Sigmoid colon (tissue), 7 donors: Measurements from ENCODE around the gene TPTE2. TPM values are rescaled to one million over a fixed set of nuclear protein-coding genes. Genes with fewer than 3 reads are reported as not detected.

Source experiments
- DNase-seq: peaks from one replicate; pipeline ENCODE4 v3.0.0-alpha.2; 2019
- H3K27ac ChIP-seq, 4 donors: fragments of 200-600 bp; sonication (generic); one replicate each; pipeline ENCODE4 v1.5.1; 2016 to 2019; ENCODE audit warnings: mild to moderate bottlenecking in 1 of 4
- H3K27me3 ChIP-seq, 3 donors: fragments of 200-600 bp; sonication (generic); one replicate each; pipeline ENCODE4 v1.5.1; 2019; ENCODE audit warnings: mild to moderate bottlenecking in 1 of 3
- H3K36me3 ChIP-seq, 4 donors: fragments of 200-600 bp; sonication (generic); one replicate each; pipeline ENCODE4 v1.5.1; 2016 to 2019
- H3K4me1 ChIP-seq, 4 donors: fragments of 200-600 bp; sonication (generic); one replicate each; pipeline ENCODE4 v1.5.1; 2017 to 2019
- H3K4me3 ChIP-seq, 4 donors: fragments of 200-600 bp; sonication (generic); one replicate each; pipeline ENCODE4 v1.5.1; 2017 to 2019; ENCODE audit warnings: mild to moderate bottlenecking in 2 of 4, moderate library complexity in 1 of 4
- H3K9me3 ChIP-seq, 4 donors: fragments of 200-600 bp in 3 of 4; sonication (generic) in 3 of 4; one replicate each; pipeline versions ENCODE4 v1.5.1 to v1.6.1; 2013 to 2019
- CTCF ChIP-seq, 4 experiments: fragments of 450-650 bp in 3 of 4; fragments of 200-600 bp in 1 of 4; IDR thresholded peaks; one replicate each; pipeline ENCODE4 v1.5.1; 2016 to 2019; ENCODE audit warnings: antibody characterized with exemption in 4 of 4, mild to moderate bottlenecking in 3 of 4, moderate library complexity in 2 of 4
- EP300 ChIP-seq, 4 donors: sonication (generic); formaldehyde crosslinking; IDR thresholded peaks; one replicate each; pipeline ENCODE4 v1.6.1; 2017; ENCODE audit warnings: antibody characterized with exemption in 4 of 4
- POLR2A ChIP-seq, 2 donors: fragments of 450-650 bp; IDR thresholded peaks; one replicate each; pipeline ENCODE4 v1.6.1; 2016; ENCODE audit warnings: antibody characterized with exemption in 2 of 2, mild to moderate bottlenecking in 2 of 2, moderate library complexity in 2 of 2
- POLR2AphosphoS5 ChIP-seq, 4 donors: sonication (generic); formaldehyde crosslinking; IDR thresholded peaks; one replicate each; pipeline ENCODE4 v1.6.1; 2017; ENCODE audit warnings: antibody characterized with exemption in 4 of 4
- WGBS, 2 donors: extraction: QIAGEN DNeasy Blood & Tissue Kit; methylation state at CpG; one replicate each; pipeline ENCODE4 v1.1.7; 2013; 5-methylcytosine and 5-hydroxymethylcytosine counted together
- intact Hi-C: fragments of 100-400 bp; cut with DNase I; formaldehyde crosslinking; loops from one replicate; pipeline ENCODE4 v1.15.1; 2023
- polyA plus RNA-seq, 3 donors: library from polyadenylated mRNA; stranded (reverse); fragments of 200-250 nt; gene quantifications; one replicate each; pipeline ENCODE4 v1.2.3, GENCODE V29; 2013
- total RNA-seq, 4 donors: library from RNA; depleted of rRNA; stranded (reverse); fragments of >200 nt; gene quantifications; one replicate each; pipeline ENCODE4 v1.1.0, GENCODE V29; 2016
- donor health status: healthy with polysubstance abuse.
- donor health status: Bipolar disorder and iron deficiency.
- donor health status: healthy.

Gene TPTE2
- total and polyA plus RNA-seq, 7 donors, result 0.04 to 0.99 TPM; not detected in 5

GRCh38 chr13:19596086-19596485 is 34.8 kb upstream of the TPTE2 start:
- H3K4me1 ChIP-seq, result no peaks in the 10 kb centered on the region
- H3K27me3 ChIP-seq, result peaks cover 0 to 17% (median 0%) of the 10 kb centered on the region in 3 donors
- no peak overlapping the region for H3K4me3 ChIP-seq
- whole genome bisulfite sequencing, 2 donors, result 95 to 98% methylated on average over 3 of the region's 3 CpGs
- intact Hi-C loops, result no loop called here
- TF ChIP-seq POLR2A (IDR thresholded peaks at IDR 0.05), result no peak
- no peak for TF ChIP-seq POLR2AphosphoS5 (IDR thresholded peaks at IDR 0.05)
- no peak for TF ChIP-seq EP300 (IDR thresholded peaks at IDR 0.05)
- no peak for TF ChIP-seq CTCF (IDR thresholded peaks at IDR 0.05)
- no peaks in the 10 kb centered on the region for H3K9me3 ChIP-seq
- H3K27ac ChIP-seq, result no peak overlapping the region
- no peak for DNase-seq
- H3K36me3 ChIP-seq, result no peaks in the 10 kb centered on the region

- intact Hi-C loops, result no loop called here
- no peak overlapping the region for H3K27ac ChIP-seq
Measured at GRCh38 chr13:19592657-19593180, 31.4 kb upstream of the TPTE2 start.

GRCh38 chr13:19591864-19592263 is 30.5 kb upstream of the TPTE2 start:
- peaks cover 0 to 4% (median 0%) of the 10 kb centered on the region in 4 donors for H3K4me1 ChIP-seq
- no peaks in the 10 kb centered on the region for H3K27me3 ChIP-seq
- WGBS, 2 donors, result 73 to 90% methylated on average over 7 of the region's 7 CpGs
- intact Hi-C loops, result no loop called here
- no peak for DNase-seq
- no peak overlapping the region for H3K27ac ChIP-seq
- H3K4me3 ChIP-seq, result no peak overlapping the region
- no peaks in the 10 kb centered on the region for H3K9me3 ChIP-seq
- TF ChIP-seq CTCF (IDR thresholded peaks at IDR 0.05), result no peak
- TF ChIP-seq POLR2A (IDR thresholded peaks at IDR 0.05), result no peak
- no peak for TF ChIP-seq EP300 (IDR thresholded peaks at IDR 0.05)
- no peak for TF ChIP-seq POLR2AphosphoS5 (IDR thresholded peaks at IDR 0.05)
- H3K36me3 ChIP-seq, result no peaks in the 10 kb centered on the region

More at GRCh38 chr13:19592657-19593180, 31.4 kb upstream of the TPTE2 start:
- no peak for DNase-seq
- H3K27me3 ChIP-seq, result peaks cover 0 to 4% (median 0%) of the 10 kb centered on the region in 3 donors
- H3K9me3 ChIP-seq, result no peaks in the 10 kb centered on the region
- H3K4me1 ChIP-seq, result peaks cover 0 to 4% (median 0%) of the 10 kb centered on the region in 4 donors
- H3K36me3 ChIP-seq, result no peaks in the 10 kb centered on the region
- TF ChIP-seq CTCF (IDR thresholded peaks at IDR 0.05) (no peak), POLR2A (IDR thresholded peaks at IDR 0.05) (no peak), EP300 (IDR thresholded peaks at IDR 0.05) (no peak), POLR2AphosphoS5 (IDR thresholded peaks at IDR 0.05) (no peak)
- no peak overlapping the region for H3K4me3 ChIP-seq
- WGBS, 2 donors, result 83 to 98% methylated on average over 1 of the region's 1 CpG

GRCh38 chr13:19590423-19590822 is 29.1 kb upstream of the TPTE2 start:
- Histone ChIP-seq H3K27ac (no peak overlapping the region), H3K36me3 (no peaks in the 10 kb centered on the region), H3K9me3 (no peaks in the 10 kb centered on the region), H3K27me3 (no peaks in the 10 kb centered on the region), H3K4me1 (peaks cover 0 to 4% (median 0%) of the 10 kb centered on the region in 4 donors), H3K4me3 (no peak overlapping the region)
- no peak for TF ChIP-seq POLR2AphosphoS5 (IDR thresholded peaks at IDR 0.05)
- intact Hi-C loops, result no loop called here
- WGBS, 2 donors, result 73 to 82% methylated on average over 5 of the region's 5 CpGs
- no peak for DNase-seq

GRCh38 chr13:19589312-19589711 is 28.0 kb upstream of the TPTE2 start:
- intact Hi-C loops, result no loop called here
- Histone ChIP-seq H3K36me3 (no peaks in the 10 kb centered on the region), H3K27ac (no peak overlapping the region), H3K27me3 (no peaks in the 10 kb centered on the region), H3K4me1 (peaks cover 0 to 4% (median 0%) of the 10 kb centered on the region in 4 donors), H3K9me3 (no peaks in the 10 kb centered on the region), H3K4me3 (no peak overlapping the region)
- DNase-seq, result no peak
- TF ChIP-seq POLR2AphosphoS5 (IDR thresholded peaks at IDR 0.05), result no peak
- WGBS, 2 donors, result 69 to 76% methylated on average over 2 of the region's 2 CpGs
